ENCODE data around the gene PCCA. TPM values are rescaled to one million over a fixed set of nuclear protein-coding genes. Genes with fewer than 3 reads are reported as not detected.
"Not testable (repeated sequence)": the region's sequence is repeated elsewhere in the genome, so short reads cannot be mapped to it uniquely, and the experiment has no call there.

The PCCA gene
- total and polyA plus RNA-seq, 4 donors, result 17.7 to 37.4 (median 22.6) TPM

- WGBS, 2 donors, result 98 to 100% methylated on average over 4 of the region's 4 CpGs
- H3K9me3 ChIP-seq (ENCODE audit: control insufficient read depth, low read length); H3K27me3 ChIP-seq (ENCODE audit: control insufficient read depth in 1 of 2, insufficient read depth in 2 of 2, low read length in 1 of 2); DNase-seq; intact Hi-C loops (cut with DNase I); H3K4me1 ChIP-seq (ENCODE audit: control insufficient read depth in 1 of 2, insufficient read depth in 2 of 2, low read length in 2 of 2); H3K27ac ChIP-seq (ENCODE audit: low read depth in 1 of 2, low read length in 2 of 2); H3K4me3 ChIP-seq (ENCODE audit: low read length in 2 of 2); H3K36me3 ChIP-seq (ENCODE audit: control insufficient read depth in 1 of 2, insufficient read depth in 2 of 2, low read length in 1 of 2); ATAC-seq (ENCODE audit: low FRiP score): not testable (repeated sequence)
Observed at GRCh38 chr13:100577239-100577638, 488.3 kb downstream of the PCCA start.

Other genes with a start within 250 kb of the PCCA start
- not detected for gene ZIC5, start 117.3 kb upstream of the PCCA start, total RNA-seq
- gene ZIC5, start 117.3 kb upstream of the PCCA start, polyA plus RNA-seq, result under 1 TPM in 1 of 2 donors, not detected in 1; 0.13 TPM
- gene ZIC2, start 107.3 kb upstream of the PCCA start, total RNA-seq, result not detected
- under 1 TPM in 1 of 2 donors, not detected in 1; 0.18 TPM for gene ZIC2, start 107.3 kb upstream of the PCCA start, polyA plus RNA-seq

Measured in aorta (tissue), 5 donors.